Subcutaneous adipose tissue (tissue), 4 donors: ENCODE data around the gene CABP7. TPM values are rescaled to one million over a fixed set of nuclear protein-coding genes. Genes with fewer than 3 reads are reported as not detected.

Experiments used
- CTCF ChIP-seq: fragments of 450-650 bp; IDR thresholded peaks from one replicate; pipeline ENCODE4 v1.5.1; 2016; ENCODE audit warnings: low read depth, mild to moderate bottlenecking, control low read depth, antibody characterized with exemption, moderate library complexity
- total RNA-seq, 4 donors: library from RNA; depleted of rRNA; stranded (reverse); fragments of >200 nt; gene quantifications; one replicate each; pipeline ENCODE4 v1.1.0, GENCODE V29; 2016

The CABP7 gene
- total RNA-seq, 4 donors from 2014 or later: not detected

GRCh38 chr22:29726106-29726505 lies 6.3 kb downstream of the CABP7 start:
- no peak for TF ChIP-seq CTCF

GRCh38 chr22:29726512-29727130 lies 6.8 kb downstream of the CABP7 start:
- TF ChIP-seq CTCF: no peak

- TF ChIP-seq CTCF: no peak
Observed at GRCh38 chr22:29727131-29727523, 7.3 kb downstream of the CABP7 start.

- TF ChIP-seq CTCF: no peak
Observed at GRCh38 chr22:29729161-29729560, 9.4 kb downstream of the CABP7 start.

GRCh38 chr22:29731058-29731850 lies 11.5 kb downstream of the CABP7 start:
- TF ChIP-seq CTCF: no peak

- TF ChIP-seq CTCF: no peak
Observed at GRCh38 chr22:29732883-29733282, 13.1 kb downstream of the CABP7 start.

GRCh38 chr22:29733362-29734201 lies 13.8 kb downstream of the CABP7 start:
- no peak for TF ChIP-seq CTCF
